Neural crest cell (in vitro differentiated cells): Measurements from ENCODE around the gene GOLGA1. TPM values are rescaled to one million over a fixed set of nuclear protein-coding genes. Genes with fewer than 3 reads are reported as not detected.

Experiments used
- DNase-seq: peaks from one replicate; pipeline ENCODE4 v3.0.0; 2021; ENCODE audit warnings: low read depth, mixed read lengths, low spot score
- H3K27ac Mint-ChIP-seq: one replicate; pipeline ENCODE4 v1.8.0; 2021; ENCODE audit warnings: mild to moderate bottlenecking, mixed read lengths; ENCODE audit not compliant: unreplicated experiment
- H3K27me3 Mint-ChIP-seq: 2 replicates; pipeline ENCODE4 v1.8.0; 2021; ENCODE audit warnings: low read depth, mild to moderate bottlenecking, mixed read lengths
- H3K36me3 Mint-ChIP-seq: 2 replicates; pipeline ENCODE4 v1.8.0; 2021; ENCODE audit warnings: low read depth, mild to moderate bottlenecking, mixed read lengths
- H3K4me1 Mint-ChIP-seq: 2 replicates; pipeline ENCODE4 v1.8.0; 2021; ENCODE audit warnings: mixed read lengths
- H3K4me3 Mint-ChIP-seq: one replicate; pipeline ENCODE4 v1.8.0; 2021; ENCODE audit warnings: mild to moderate bottlenecking, mixed read lengths
- H3K9me3 Mint-ChIP-seq: 2 replicates; pipeline ENCODE4 v1.8.0; 2021; ENCODE audit warnings: mixed read lengths
- CTCF ChIP-seq: fragments of 200-600 bp; sonication (generic); conservative IDR thresholded peaks from 2 replicates; pipeline ENCODE4 v1.5.0; 2021; ENCODE audit warnings: antibody characterized with exemption, mild to moderate bottlenecking
- total RNA-seq: library from RNA; stranded (reverse); gene quantifications from 2 replicates; pipeline ENCODE4 v1.2.1, GENCODE V29; 2021

GOLGA1 gene
- total RNA-seq, 1 donor from 2014 or later, result 15.9 TPM

GRCh38 chr9:124913378-124913777 is 27.5 kb downstream of the GOLGA1 start:
- H3K36me3 Mint-ChIP-seq, result peaks cover 16% of the 10 kb centered on the region
- peaks cover 4% of the 10 kb centered on the region for H3K4me1 Mint-ChIP-seq
- H3K4me3 Mint-ChIP-seq, result no peak overlapping the region
- TF ChIP-seq CTCF, result no peak
- no peak overlapping the region for H3K27ac Mint-ChIP-seq
- H3K9me3 Mint-ChIP-seq, result no peaks in the 10 kb centered on the region
- no peaks in the 10 kb centered on the region for H3K27me3 Mint-ChIP-seq
- no peak for DNase-seq

- no peaks in the 10 kb centered on the region for H3K9me3 Mint-ChIP-seq
- H3K4me1 Mint-ChIP-seq, result no peaks in the 10 kb centered on the region
Observed at GRCh38 chr9:124911766-124912165, 29.1 kb downstream of the GOLGA1 start.

GRCh38 chr9:124908098-124908497 is 32.8 kb downstream of the GOLGA1 start:
- Mint-ChIP-seq H3K4me1 (no peaks in the 10 kb centered on the region), H3K27me3 (no peaks in the 10 kb centered on the region), H3K36me3 (peaks cover 12% of the 10 kb centered on the region), H3K4me3 (no peak overlapping the region), H3K9me3 (no peaks in the 10 kb centered on the region), H3K27ac (no peak overlapping the region)
- no peak for DNase-seq
- TF ChIP-seq CTCF, result no peak

More at GRCh38 chr9:124911766-124912165, 29.1 kb downstream of the GOLGA1 start:
- no peak for DNase-seq
- no peak overlapping the region for H3K27ac Mint-ChIP-seq
- peaks cover 17% of the 10 kb centered on the region for H3K36me3 Mint-ChIP-seq
- no peaks in the 10 kb centered on the region for H3K27me3 Mint-ChIP-seq
- TF ChIP-seq CTCF, result no peak
- no peak overlapping the region for H3K4me3 Mint-ChIP-seq

- H3K4me1 Mint-ChIP-seq, result no peaks in the 10 kb centered on the region
- no peak for DNase-seq
- H3K36me3 Mint-ChIP-seq, result peaks cover 12% of the 10 kb centered on the region
- no peak for TF ChIP-seq CTCF
- no peaks in the 10 kb centered on the region for H3K27me3 Mint-ChIP-seq
- no peak overlapping the region for H3K4me3 Mint-ChIP-seq
- no peaks in the 10 kb centered on the region for H3K9me3 Mint-ChIP-seq
- H3K27ac Mint-ChIP-seq, result no peak overlapping the region
Observed at GRCh38 chr9:124906966-124907365, 33.9 kb downstream of the GOLGA1 start.

GRCh38 chr9:124899845-124900244 is 41.0 kb downstream of the GOLGA1 start:
- no peak for TF ChIP-seq CTCF
- Mint-ChIP-seq H3K4me3 (no peak overlapping the region), H3K9me3 (no peaks in the 10 kb centered on the region), H3K27me3 (no peaks in the 10 kb centered on the region), H3K4me1 (peaks cover 8% of the 10 kb centered on the region), H3K27ac (no peak overlapping the region), H3K36me3 (peaks cover 9% of the 10 kb centered on the region)
- DNase-seq, result no peak
